GM19372 (cell line): ENCODE data around the gene DONSON.
"Not testable (repeated sequence)": the region's sequence is repeated elsewhere in the genome, so short reads cannot be mapped to it uniquely, and the experiment has no call there.

Source experiments
- ATAC-seq: cut with Tn5 transposase; IDR thresholded peaks from one replicate; pipeline ENCODE4 v1.9.1; 2021; ENCODE audit warnings: mild to moderate bottlenecking, low read depth, moderate library complexity; ENCODE audit not compliant: unreplicated experiment

DONSON gene, protein sequence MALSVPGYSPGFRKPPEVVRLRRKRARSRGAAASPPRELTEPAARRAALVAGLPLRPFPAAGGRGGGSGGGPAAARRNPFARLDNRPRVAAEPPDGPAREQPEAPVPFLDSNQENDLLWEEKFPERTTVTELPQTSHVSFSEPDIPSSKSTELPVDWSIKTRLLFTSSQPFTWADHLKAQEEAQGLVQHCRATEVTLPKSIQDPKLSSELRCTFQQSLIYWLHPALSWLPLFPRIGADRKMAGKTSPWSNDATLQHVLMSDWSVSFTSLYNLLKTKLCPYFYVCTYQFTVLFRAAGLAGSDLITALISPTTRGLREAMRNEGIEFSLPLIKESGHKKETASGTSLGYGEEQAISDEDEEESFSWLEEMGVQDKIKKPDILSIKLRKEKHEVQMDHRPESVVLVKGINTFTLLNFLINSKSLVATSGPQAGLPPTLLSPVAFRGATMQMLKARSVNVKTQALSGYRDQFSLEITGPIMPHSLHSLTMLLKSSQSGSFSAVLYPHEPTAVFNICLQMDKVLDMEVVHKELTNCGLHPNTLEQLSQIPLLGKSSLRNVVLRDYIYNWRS

DNA sequence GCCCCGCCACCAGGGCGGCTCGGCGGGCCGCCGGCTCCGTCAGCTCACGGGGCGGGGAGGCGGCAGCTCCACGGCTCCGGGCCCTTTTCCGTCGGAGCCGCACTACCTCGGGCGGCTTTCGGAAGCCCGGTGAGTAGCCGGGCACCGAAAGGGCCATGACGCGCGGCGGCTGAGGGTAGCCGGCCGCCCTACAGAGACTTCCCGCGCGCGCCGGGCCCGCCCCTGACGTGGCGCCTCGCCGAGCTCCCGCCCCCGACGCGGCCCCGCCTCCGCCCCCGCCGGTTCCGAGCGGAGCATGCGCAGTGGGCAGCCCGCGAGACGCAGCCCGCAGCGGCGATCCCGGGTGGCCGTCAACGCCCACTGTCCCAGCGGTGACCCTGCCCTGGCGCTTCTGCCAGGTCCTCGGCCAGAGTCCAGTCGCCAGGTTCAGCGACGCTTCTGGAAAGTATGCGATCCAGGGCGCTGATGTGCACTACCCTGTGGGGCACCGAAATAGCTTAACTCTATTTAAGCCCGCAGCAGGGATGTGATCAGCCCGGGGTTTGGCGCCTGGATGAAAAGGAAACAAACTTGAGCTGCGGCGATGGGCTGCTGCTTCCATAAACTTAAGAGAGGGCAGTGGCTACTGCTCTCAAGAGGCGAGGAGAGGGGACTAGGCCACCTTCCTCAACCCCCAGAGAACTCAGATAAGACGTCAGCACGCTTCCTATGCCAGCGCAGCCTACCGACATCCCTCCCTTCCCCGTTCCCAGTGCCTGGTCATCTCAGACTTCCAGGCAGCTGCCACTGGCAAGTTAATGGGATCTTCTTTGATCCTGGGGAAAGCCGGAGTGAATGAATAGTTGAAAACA, at the start of gene DONSON:
DONSON (minus strand) TSS at position 200 of the 851 bp plus-strand sequence; CDS start at position 157, 43 bp downstream.
- peak; percentile 87 for ATAC-seq

DNA sequence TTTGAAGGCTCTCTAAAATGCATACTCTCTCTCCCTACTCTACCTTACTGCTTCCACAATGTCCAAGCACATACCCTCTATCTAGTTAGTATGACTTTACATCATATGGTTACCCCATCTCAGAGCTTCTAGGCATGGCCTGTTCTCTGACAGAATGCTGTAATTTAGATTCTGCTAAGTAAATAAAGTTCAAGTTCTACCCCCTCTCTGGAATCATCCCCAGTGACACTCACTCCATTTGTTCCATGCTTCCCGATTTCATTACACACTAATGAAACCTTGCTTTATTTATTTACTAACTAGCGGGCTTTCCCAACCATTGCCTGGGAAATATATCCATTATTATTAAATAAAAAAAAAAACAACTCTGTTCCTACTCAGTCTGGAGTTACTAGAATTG, 45.8 kb upstream of the DONSON start:
- no peak for ATAC-seq

DNA sequence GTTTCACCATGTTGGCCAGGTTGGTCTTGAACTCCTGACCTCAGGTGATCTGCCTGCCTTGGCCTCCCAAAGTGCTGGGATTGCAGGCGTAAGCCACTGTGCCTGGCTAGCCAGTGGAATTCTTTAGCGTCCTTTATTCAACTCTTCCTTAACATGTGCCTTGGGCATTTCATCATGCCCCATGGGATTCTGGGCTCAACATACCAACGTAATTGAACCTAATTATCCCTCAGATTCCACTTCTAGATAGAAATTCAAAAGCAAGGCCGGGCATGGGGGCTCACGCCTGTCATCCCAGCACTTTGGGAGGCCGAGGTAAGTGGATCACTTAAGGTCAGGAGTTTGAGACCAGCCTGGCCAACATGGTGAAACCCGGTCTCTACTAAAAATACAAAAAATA, 37.7 kb upstream of the DONSON start:
- not testable (repeated sequence) for ATAC-seq

DNA sequence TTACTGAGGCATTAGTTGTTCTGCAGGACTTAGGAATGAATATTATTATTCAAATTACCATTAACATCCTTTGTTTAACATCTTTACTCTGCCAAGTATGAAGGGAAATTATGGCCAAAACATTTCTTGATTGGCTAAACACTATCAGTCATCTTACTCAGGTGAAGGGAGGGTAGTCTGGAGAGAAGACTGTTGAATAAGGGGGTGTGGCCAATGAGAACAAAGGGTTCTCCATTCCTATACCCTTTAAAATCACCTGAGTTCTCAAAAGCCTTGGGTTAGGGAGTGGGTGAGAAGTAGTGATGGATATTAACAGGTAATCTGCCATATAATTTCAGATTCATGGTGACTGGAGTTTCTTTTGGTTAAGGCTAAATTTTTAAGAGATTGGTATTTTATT, 33.8 kb upstream of the DONSON start:
- no peak for ATAC-seq

DNA sequence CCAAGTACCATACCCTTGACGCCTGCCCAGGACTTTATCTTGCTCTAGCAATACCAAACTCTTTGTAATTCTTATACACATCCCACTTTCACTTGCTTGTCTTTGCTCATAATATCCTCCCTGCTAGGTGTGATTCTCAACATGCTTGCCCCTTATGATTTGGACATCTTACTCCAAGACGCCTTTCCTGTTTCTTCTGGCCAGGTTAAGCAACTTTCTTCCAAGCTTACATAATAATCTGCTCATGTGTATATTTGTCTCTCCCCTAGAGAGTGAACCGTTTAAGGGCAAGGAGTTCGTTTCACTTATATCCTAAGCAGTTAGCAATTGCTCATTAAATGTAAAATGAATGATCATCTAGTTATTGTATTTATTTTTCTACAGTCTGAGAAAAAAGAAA, 31.2 kb upstream of the DONSON start:
- no peak for ATAC-seq

DNA sequence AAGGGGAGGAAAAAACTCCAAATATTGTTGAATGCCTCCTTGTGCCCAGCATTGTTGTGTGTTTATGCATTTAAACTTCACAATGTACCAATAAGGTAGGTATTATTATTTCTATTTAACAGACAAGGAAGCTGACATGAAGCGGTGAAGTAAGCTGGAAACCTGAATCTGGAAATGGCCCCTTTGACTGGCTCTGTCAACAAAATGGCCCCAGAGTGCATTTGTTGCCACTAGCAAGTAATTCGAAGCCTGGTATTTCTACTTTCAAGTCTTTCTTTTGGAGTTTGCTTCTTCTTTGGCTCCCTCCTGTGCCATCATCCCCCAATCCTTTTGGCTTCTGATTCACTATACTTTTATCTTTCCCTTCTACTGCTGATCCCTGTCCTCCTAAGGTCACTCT, 29.9 kb upstream of the DONSON start:
- ATAC-seq, result no peak

DNA sequence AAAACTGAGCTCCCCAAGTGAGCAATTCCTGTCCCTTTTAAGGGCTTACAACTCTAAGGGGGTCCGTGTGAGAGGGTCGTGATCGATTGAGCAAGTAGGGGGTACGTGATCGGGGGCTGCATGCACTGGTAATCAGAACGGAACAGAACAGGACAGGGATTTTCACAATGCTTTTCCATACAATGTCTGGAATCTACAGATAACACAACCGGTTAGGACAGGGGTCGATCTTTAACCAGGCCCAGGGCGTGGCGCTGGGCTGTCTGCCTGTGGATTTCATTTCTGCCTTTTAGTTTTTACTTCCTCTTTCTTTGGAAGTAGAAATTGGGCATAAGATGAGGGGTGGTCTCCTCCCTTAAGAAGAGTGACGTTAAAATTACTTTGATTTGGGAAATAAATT, 29.1 kb upstream of the DONSON start:
- ATAC-seq, result not testable (repeated sequence)

DNA sequence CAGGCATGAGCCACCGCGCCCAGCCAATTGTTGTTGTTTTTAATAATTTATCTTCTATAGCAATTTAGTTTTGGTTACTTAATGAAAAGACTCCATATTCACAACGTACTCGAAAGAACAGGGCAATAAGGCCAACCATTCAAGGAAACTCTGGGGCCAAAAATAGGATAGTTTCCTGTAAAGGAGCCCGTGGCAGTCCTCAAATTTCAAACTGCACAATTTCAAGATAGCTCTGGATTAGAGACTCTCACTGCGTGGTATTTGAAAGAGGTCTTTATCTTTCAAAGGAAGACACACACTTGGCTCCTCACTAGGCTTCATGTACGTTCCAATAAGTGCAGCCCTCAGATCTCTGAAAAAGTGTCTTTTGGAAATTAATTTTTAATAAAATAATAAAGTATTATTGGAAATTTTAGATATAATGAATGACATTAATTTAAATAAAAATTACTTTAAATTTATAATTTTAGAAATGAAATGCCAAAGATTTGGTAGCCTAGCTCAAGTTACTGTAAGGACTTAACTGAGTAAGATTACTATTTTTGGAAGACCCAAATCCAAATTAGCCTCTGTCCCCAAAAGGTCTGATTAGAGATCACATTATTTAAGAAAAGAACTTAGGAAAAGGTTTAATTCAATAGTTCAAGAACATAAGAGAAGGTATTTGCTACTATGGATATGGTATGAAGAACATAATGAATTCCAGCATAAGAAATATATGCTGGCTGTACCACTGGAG, 22.7 kb upstream of the DONSON start:
- ATAC-seq, result no peak

DNA sequence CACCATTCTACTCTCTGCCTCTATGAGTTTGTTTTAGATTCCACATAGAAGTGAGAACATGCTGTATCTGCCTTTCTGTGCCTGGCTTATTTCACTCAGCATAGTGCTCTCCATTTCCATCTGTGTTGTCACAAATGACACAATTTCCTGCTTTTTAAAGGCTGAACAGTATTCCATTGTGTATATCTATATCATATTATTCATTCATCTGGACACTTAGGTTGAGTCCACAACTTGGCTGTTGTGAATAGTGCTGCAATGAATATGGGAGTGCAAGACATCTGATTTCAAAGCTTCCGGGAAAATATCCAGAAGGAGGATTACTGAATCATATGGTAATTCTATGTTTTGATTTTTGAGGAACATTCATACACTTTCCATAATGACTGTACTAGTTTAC, 20.1 kb upstream of the DONSON start:
- no peak for ATAC-seq

DNA sequence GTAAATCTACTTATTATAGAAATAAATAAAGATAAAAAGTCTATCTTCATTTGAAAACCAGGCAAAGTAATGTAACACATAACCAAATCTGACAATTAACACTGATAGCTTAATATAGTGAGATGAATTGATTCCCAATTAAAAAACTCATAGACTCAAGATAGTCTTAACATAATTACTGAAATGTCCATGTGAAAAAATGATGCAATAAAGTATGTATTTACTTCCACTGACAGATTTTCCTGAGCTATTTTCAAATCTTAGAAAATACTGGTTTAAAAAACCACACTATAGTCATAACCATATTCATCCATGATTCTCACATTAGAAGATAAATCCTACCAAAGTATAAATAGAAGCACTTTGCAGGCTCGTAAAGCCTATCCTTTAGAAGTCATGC, 9.6 kb upstream of the DONSON start:
- no peak for ATAC-seq

DNA sequence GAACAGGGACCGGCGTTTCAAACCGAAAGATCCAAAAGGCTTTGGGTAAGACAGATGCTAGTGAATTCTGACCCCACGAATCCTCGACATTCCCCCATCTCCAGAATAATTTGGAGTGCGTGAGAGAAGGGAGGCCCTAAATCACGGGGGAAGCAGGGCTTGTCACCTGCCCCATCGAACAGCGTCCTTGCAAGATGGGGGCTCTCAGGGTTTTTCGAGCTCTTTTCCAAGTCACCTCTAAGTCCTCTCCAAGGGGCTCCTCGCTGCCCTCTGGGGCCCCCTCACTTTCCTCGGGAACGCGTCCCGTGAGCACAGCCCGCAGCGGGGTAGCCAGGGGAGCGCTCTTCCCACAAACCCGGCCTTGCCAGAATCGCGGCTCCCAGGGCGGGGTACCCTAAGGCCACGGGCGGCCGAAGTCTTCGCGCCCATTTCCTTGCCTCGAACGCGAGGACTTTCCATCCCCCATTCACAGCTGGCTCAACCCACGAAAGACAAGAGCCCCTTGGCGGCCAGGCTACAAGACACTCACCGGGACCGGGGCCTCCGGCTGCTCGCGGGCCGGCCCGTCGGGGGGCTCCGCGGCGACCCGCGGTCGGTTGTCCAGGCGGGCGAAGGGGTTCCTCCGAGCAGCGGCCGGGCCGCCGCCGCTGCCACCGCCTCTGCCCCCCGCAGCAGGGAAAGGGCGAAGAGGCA, 546 bp downstream of the DONSON start:
- ATAC-seq, result peak; percentile 23

DNA sequence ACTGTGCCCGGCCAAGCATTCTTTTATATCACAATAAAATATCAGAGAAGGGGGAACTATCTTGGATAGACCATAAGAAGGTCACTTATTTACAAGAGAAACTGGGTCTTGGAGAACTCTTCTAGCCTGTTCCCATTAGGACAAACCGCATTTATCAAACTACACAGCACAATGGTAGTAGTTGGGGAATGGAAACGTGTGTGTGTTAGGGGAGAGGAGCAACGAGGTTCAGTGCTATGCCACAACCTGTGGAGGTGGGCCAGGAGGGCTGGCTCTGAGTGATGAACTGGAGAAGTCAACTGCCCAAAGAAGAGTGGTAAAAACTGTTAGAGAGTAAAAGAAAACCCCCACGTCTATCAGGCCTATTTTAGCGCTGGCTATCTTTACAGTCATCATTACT, 1.6 kb downstream of the DONSON start:
- ATAC-seq, result no peak

DNA sequence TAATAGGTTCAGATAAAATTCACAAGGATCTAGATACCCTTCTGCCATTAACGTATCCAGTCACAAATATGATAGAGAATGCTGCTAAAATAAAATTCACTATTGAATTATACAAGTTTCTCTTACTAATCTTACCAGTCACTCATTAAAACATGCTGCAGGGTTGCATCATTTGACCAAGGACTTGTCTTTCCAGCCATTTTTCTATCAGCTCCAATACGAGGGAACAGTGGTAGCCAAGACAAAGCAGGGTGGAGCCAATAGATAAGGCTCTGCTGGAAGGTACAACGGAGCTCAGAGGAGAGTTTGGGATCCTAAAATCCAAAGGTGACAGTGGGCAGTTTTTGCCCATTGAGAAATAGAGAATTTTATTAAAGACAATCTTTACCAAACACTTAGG, 4.0 kb downstream of the DONSON start:
- ATAC-seq, result no peak

DNA sequence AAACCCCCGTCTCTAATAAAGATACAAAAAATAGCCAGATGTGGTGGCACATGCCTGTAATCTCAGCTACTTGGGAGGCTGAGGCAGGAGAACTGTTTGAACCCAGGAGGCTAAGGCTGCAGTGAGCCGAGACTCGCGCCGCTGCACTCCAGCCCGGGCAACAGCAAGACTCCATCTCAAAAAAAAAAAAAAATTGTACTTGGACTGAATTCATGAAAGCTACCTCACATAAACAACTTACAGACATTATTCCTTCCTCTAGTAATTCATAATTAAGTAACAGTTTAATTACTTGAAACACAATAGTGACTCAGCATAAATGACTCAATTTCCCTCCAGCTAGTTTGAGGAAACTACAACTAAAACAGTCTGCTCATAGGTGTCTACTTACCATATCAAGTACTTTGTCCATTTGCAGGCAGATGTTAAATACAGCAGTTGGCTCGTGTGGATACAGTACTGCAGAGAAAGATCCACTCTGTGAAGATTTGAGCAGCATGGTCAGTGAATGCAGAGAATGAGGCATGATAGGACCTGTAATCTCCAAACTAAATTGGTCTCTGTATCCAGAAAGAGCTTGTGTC, 9.4 kb downstream of the DONSON start:
- ATAC-seq, result no peak

DNA sequence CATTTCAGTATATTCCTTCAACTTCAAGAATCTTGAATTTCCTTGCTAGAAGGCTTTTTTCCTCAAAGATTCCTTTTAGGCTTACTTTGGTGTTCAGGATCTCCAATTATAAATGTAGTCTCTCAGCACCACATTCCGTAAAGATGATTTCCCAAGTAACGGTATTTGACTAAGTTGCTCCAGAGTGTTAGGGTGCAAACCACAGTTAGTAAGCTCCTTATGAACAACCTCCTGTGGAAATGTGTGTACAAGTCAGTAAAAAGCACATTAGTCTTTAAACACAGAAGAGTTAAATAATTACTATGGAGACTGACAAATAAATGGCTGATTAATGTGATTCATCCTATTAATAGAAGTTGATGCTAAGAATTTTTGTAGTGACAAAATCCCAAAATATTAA, 10.3 kb downstream of the DONSON start:
- no peak for ATAC-seq

DNA sequence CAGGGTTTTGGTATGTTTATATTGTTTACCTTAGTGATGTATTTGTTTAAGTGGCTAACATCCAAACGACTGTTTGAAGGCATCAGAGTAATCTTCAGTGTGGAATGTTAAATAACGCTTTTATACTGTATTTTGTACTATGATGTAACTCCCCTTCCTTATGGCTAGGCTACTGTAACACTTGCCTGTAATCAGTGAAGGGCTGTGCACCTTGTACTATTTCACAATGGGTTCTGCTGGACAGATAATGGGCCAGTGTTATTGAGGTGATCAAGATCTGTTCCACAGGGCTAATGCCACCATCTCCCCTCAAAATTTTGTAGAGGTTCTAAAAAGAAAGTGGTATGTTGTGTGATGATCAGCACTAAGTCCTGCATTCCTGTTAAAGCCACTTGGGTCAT, 11.7 kb downstream of the DONSON start:
- ATAC-seq, result not testable (repeated sequence)

DNA sequence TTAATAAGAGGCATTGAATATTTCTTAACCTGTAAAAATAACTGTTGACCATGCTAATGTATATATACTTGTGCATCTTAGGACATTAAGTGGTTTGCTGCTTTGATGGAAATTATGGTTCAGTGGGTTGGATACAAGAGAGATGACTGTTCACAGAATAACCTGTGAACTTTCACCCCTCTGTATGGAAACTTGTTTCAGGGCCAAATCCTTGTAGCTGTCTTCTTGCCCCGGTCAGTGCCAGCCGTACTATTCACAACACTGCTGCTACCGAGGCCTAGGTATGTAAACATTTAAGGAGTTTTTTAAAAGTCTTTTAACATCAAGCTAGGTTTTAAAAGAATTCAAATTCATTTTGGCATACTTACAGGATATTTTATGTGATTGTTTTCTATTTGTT, 16.1 kb downstream of the DONSON start:
- no peak for ATAC-seq

DNA sequence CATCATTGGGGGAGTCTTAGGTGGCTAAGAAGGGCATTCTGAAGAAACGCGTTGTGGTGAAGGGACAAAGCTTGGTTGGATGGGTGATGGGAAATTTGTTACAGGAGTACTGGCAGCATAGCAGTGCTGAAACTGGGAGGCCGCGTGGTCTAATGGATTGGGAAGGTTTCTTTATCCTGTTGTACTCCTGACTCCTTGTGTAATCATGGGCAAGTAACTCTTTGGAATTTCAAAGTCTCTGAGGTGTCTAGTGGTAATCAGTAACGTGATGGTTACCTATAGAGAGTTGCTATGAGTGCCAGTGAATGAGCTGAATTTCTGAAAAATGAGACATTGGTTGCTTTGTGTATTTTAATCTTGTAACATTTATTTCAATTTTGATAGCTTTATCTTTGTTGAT, 18.5 kb downstream of the DONSON start:
- ATAC-seq, result no peak

DNA sequence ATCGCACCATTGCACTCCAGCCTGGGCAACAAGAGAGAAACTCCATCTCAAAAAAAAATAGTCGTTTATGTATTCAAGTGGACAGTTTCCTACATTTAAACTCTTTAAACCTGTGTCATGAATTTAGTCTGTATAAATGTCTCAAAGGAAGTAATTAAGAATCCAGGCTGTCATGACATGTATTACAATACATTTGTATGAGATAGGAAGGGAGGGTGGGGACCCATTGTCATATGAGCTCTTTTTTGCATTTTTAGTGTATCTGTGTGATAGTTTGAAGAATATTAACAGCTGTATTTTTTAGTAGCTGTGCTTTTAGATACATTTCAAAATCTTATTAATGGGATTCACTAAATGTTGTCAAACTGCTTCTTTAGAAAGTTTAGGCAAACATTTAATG, 20.0 kb downstream of the DONSON start:
- ATAC-seq, result no peak

DNA sequence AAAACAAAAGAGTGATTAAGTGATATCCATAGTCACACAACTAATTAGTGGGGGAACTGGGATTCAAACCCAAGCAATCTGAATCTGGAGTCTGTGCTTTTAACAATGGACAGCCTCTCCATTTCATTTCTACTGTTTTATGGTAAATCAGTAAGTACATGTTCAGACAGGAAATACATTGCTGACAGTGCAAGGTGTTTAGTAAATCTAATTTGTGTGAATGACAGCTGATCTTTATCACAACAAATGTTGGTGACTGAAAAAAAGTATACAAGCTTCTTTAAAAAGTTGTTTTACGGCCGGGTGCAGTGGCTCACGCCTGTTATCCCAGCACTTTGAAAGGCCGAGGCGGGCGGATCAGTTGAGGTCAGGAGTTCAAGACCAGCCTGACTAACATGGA, 20.6 kb downstream of the DONSON start:
- no peak for ATAC-seq
